Measurements from ENCODE around the gene FGF12.

FGF12 gene

GRCh38 chr3:192239956-192240355 lies 487.4 kb downstream of the FGF12 start:
- Histone ChIP-seq H3K36me3 (ENCODE audit: control insufficient read depth, insufficient read depth, low read length) (no peaks in the 10 kb centered on the region), H3K4me1 (ENCODE audit: control insufficient read depth, insufficient read depth, low read length) (peaks cover 9% of the 10 kb centered on the region), H3K4me3 (ENCODE audit: low read depth, low read length) (no peak overlapping the region), H3K9me3 (ENCODE audit: control insufficient read depth, insufficient read depth, low read length) (no peaks in the 10 kb centered on the region), H3K27me3 (ENCODE audit: control insufficient read depth, insufficient read depth, low read length) (no peaks in the 10 kb centered on the region), H3K9ac (ENCODE audit: low read depth, low read length) (no peak overlapping the region)

DNA sequence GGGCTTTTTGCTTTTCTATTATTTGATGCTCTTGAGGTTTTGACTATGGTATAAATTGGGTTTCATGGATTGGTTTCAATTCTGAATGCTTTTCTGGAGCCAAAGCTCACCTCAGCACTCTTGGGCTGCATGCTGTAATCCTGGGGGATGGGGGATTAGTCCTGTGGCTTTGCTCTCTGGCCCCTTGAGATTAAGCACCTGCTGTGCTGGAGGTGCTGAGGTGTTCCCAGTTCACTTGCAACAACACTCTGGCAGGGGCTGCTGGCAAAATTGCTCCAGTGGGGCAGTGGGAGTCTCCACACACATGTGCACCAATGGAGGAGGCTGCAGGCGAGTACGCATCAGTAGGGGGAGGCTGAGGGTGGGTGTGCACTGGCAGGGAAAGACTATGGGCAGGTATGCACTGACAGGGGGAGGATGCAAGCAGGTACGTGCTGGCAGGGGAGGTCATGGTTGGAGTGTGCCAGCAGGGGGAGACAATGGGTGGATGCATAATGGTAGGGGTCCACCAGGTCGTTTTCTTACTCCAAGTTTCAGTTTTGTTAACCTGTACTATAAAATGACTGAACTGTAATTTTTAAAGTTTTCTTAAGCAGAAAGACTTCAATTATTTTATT lies 489.2 kb downstream of the FGF12 start:
- Histone ChIP-seq H3K4me3 (ENCODE audit: low read depth, low read length) (no peak overlapping the region), H3K4me1 (ENCODE audit: control insufficient read depth, insufficient read depth, low read length) (peaks cover 9% of the 10 kb centered on the region), H3K9ac (ENCODE audit: low read depth, low read length) (no peak overlapping the region), H3K36me3 (ENCODE audit: control insufficient read depth, insufficient read depth, low read length) (no peaks in the 10 kb centered on the region), H3K9me3 (ENCODE audit: control insufficient read depth, insufficient read depth, low read length) (no peaks in the 10 kb centered on the region), H3K27me3 (ENCODE audit: control insufficient read depth, insufficient read depth, low read length) (no peaks in the 10 kb centered on the region)

DNA sequence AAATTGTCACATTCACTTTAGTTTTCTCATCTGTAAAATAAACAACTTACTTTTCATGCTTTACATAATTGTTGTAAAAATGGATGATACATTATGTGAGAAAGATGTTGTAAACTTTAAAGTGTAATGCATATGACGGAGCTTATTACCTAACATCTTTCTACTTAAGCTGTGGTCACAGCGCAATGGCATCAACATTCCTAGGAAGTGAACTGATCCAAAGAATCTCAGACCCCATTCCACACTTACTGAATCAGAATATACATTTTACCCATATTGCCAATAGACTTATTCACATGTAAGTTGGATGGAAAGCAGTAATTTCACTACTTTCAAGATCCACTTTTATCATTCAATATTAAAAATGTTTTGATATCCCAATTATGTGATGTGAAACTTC lies 497.5 kb downstream of the FGF12 start:
- no peaks in the 10 kb centered on the region for H3K9me3 ChIP-seq (ENCODE audit: control insufficient read depth, insufficient read depth, low read length)
- no peaks in the 10 kb centered on the region for H3K4me1 ChIP-seq (ENCODE audit: control insufficient read depth, insufficient read depth, low read length)
- H3K36me3 ChIP-seq (ENCODE audit: control insufficient read depth, insufficient read depth, low read length), result no peaks in the 10 kb centered on the region
- H3K9ac ChIP-seq (ENCODE audit: low read depth, low read length), result no peak overlapping the region
- H3K4me3 ChIP-seq (ENCODE audit: low read depth, low read length), result no peak overlapping the region
- no peaks in the 10 kb centered on the region for H3K27me3 ChIP-seq (ENCODE audit: control insufficient read depth, insufficient read depth, low read length)

DNA sequence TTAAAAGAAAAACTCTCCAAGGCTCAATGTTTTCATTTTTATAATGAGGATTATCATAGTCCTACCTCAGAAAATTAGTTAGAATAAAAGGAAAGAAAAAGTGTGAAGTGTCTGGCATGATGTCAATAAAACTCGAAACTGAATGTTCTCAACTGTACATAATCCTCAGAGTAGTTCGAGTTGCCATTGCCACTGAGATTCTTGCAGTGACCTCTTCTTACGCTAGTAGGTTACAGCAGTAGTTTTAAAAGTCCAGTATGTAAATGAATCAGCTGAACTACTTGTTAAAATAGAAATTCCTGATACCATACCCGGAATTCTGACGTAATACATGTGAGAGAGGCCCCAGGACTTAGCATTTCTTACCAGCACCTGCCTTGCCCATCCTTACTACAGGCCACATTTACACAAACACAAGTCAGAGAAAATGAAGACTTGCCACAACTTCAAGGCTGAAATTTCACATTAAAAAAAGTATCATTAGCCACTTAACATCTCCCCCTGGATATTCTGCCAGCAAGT lies 502.6 kb downstream of the FGF12 start:
- H3K4me3 ChIP-seq (ENCODE audit: low read depth, low read length), result no peak overlapping the region
- no peaks in the 10 kb centered on the region for H3K9me3 ChIP-seq (ENCODE audit: control insufficient read depth, insufficient read depth, low read length)
- no peaks in the 10 kb centered on the region for H3K27me3 ChIP-seq (ENCODE audit: control insufficient read depth, insufficient read depth, low read length)
- H3K36me3 ChIP-seq (ENCODE audit: control insufficient read depth, insufficient read depth, low read length), result no peaks in the 10 kb centered on the region
- no peaks in the 10 kb centered on the region for H3K4me1 ChIP-seq (ENCODE audit: control insufficient read depth, insufficient read depth, low read length)
- no peak overlapping the region for H3K9ac ChIP-seq (ENCODE audit: low read depth, low read length)

- no peaks in the 10 kb centered on the region for H3K36me3 ChIP-seq (ENCODE audit: control insufficient read depth, insufficient read depth, low read length)
- no peaks in the 10 kb centered on the region for H3K9me3 ChIP-seq (ENCODE audit: control insufficient read depth, insufficient read depth, low read length)
- H3K4me3 ChIP-seq (ENCODE audit: low read depth, low read length), result no peak overlapping the region
- no peak overlapping the region for H3K9ac ChIP-seq (ENCODE audit: low read depth, low read length)
- H3K27me3 ChIP-seq (ENCODE audit: control insufficient read depth, insufficient read depth, low read length), result no peaks in the 10 kb centered on the region
- no peaks in the 10 kb centered on the region for H3K4me1 ChIP-seq (ENCODE audit: control insufficient read depth, insufficient read depth, low read length)
Observed at GRCh38 chr3:192223815-192224214, 503.5 kb downstream of the FGF12 start.

GRCh38 chr3:192220915-192221314 lies 506.4 kb downstream of the FGF12 start:
- Histone ChIP-seq H3K9ac (ENCODE audit: low read depth, low read length) (no peak overlapping the region), H3K36me3 (ENCODE audit: control insufficient read depth, insufficient read depth, low read length) (no peaks in the 10 kb centered on the region), H3K27me3 (ENCODE audit: control insufficient read depth, insufficient read depth, low read length) (no peaks in the 10 kb centered on the region), H3K4me3 (ENCODE audit: low read depth, low read length) (no peak overlapping the region), H3K9me3 (ENCODE audit: control insufficient read depth, insufficient read depth, low read length) (no peaks in the 10 kb centered on the region), H3K4me1 (ENCODE audit: control insufficient read depth, insufficient read depth, low read length) (no peaks in the 10 kb centered on the region)

DNA sequence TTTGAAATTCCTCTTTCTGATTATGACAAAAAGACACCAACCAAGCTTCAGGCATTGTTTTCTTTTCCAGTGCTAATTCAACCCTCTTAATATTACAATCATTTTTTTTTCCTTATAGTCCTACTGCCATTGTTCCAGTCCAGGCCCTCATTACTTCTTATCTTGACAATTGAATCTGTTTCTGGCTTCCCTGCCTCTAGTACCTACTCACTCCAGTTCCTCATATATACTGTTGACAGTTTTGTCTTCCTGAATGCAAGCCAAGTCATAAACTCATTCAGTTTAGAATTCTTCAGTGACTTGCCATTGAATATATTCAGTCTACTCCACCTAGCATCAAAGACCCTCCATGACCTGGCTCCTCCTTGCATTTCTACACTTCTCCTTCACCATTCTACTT lies 507.4 kb downstream of the FGF12 start:
- no peaks in the 10 kb centered on the region for H3K4me1 ChIP-seq (ENCODE audit: control insufficient read depth, insufficient read depth, low read length)
- H3K9me3 ChIP-seq (ENCODE audit: control insufficient read depth, insufficient read depth, low read length), result no peaks in the 10 kb centered on the region
- no peak overlapping the region for H3K9ac ChIP-seq (ENCODE audit: low read depth, low read length)

GRCh38 chr3:192216067-192216466 lies 511.3 kb downstream of the FGF12 start:
- peaks cover 2% of the 10 kb centered on the region for H3K4me1 ChIP-seq (ENCODE audit: control insufficient read depth, insufficient read depth, low read length)
- H3K4me3 ChIP-seq (ENCODE audit: low read depth, low read length), result no peak overlapping the region
- H3K36me3 ChIP-seq (ENCODE audit: control insufficient read depth, insufficient read depth, low read length), result no peaks in the 10 kb centered on the region
- H3K9me3 ChIP-seq (ENCODE audit: control insufficient read depth, insufficient read depth, low read length), result no peaks in the 10 kb centered on the region
- H3K27me3 ChIP-seq (ENCODE audit: control insufficient read depth, insufficient read depth, low read length), result no peaks in the 10 kb centered on the region
- no peak overlapping the region for H3K9ac ChIP-seq (ENCODE audit: low read depth, low read length)

More for the DNA sequence above, 507.4 kb downstream of the FGF12 start:
- no peaks in the 10 kb centered on the region for H3K27me3 ChIP-seq (ENCODE audit: control insufficient read depth, insufficient read depth, low read length)
- H3K36me3 ChIP-seq (ENCODE audit: control insufficient read depth, insufficient read depth, low read length), result no peaks in the 10 kb centered on the region
- no peak overlapping the region for H3K4me3 ChIP-seq (ENCODE audit: low read depth, low read length)

- H3K36me3 ChIP-seq (ENCODE audit: control insufficient read depth, insufficient read depth, low read length), result no peaks in the 10 kb centered on the region
- H3K9ac ChIP-seq (ENCODE audit: low read depth, low read length), result no peak overlapping the region
- no peaks in the 10 kb centered on the region for H3K9me3 ChIP-seq (ENCODE audit: control insufficient read depth, insufficient read depth, low read length)
- H3K4me1 ChIP-seq (ENCODE audit: control insufficient read depth, insufficient read depth, low read length), result peaks cover 2% of the 10 kb centered on the region
- no peaks in the 10 kb centered on the region for H3K27me3 ChIP-seq (ENCODE audit: control insufficient read depth, insufficient read depth, low read length)
- no peak overlapping the region for H3K4me3 ChIP-seq (ENCODE audit: low read depth, low read length)
Observed at GRCh38 chr3:192212979-192213378, 514.4 kb downstream of the FGF12 start.

- H3K36me3 ChIP-seq (ENCODE audit: control insufficient read depth, insufficient read depth, low read length), result no peaks in the 10 kb centered on the region
- H3K4me1 ChIP-seq (ENCODE audit: control insufficient read depth, insufficient read depth, low read length), result peaks cover 2% of the 10 kb centered on the region
- no peaks in the 10 kb centered on the region for H3K9me3 ChIP-seq (ENCODE audit: control insufficient read depth, insufficient read depth, low read length)
- no peak overlapping the region for H3K9ac ChIP-seq (ENCODE audit: low read depth, low read length)
- no peak overlapping the region for H3K4me3 ChIP-seq (ENCODE audit: low read depth, low read length)
- H3K27me3 ChIP-seq (ENCODE audit: control insufficient read depth, insufficient read depth, low read length), result no peaks in the 10 kb centered on the region
Observed at GRCh38 chr3:192212335-192212734, 515.0 kb downstream of the FGF12 start.

DNA sequence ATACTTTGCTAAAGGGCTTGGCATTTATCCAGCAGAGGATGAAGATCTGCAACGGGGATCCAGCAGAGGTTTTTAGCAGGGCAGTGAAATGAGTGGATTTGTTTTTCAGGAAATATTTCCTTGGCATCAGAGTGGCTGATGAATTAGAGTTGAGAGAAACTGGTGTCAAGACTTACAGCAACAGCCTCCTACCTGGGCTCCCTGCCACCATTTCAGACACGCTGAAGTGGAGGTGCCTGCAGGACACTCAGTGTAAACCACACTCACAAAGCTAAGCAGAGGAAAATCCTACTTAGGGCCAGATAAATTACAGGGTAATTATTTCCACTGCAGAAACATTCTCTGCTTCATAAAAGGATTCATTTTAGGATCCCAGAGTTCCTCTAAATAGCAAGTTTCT lies 519.7 kb downstream of the FGF12 start:
- H3K36me3 ChIP-seq (ENCODE audit: control insufficient read depth, insufficient read depth, low read length), result no peaks in the 10 kb centered on the region
- no peaks in the 10 kb centered on the region for H3K4me1 ChIP-seq (ENCODE audit: control insufficient read depth, insufficient read depth, low read length)
- no peaks in the 10 kb centered on the region for H3K9me3 ChIP-seq (ENCODE audit: control insufficient read depth, insufficient read depth, low read length)
- H3K27me3 ChIP-seq (ENCODE audit: control insufficient read depth, insufficient read depth, low read length), result no peaks in the 10 kb centered on the region
- H3K9ac ChIP-seq (ENCODE audit: low read depth, low read length), result no peak overlapping the region
- H3K4me3 ChIP-seq (ENCODE audit: low read depth, low read length), result no peak overlapping the region

- no peaks in the 10 kb centered on the region for H3K9me3 ChIP-seq (ENCODE audit: control insufficient read depth, insufficient read depth, low read length)
- no peaks in the 10 kb centered on the region for H3K36me3 ChIP-seq (ENCODE audit: control insufficient read depth, insufficient read depth, low read length)
- H3K27me3 ChIP-seq (ENCODE audit: control insufficient read depth, insufficient read depth, low read length), result no peaks in the 10 kb centered on the region
- no peaks in the 10 kb centered on the region for H3K4me1 ChIP-seq (ENCODE audit: control insufficient read depth, insufficient read depth, low read length)
- no peak overlapping the region for H3K4me3 ChIP-seq (ENCODE audit: low read depth, low read length)
- no peak overlapping the region for H3K9ac ChIP-seq (ENCODE audit: low read depth, low read length)
Observed at GRCh38 chr3:192207239-192207638, 520.1 kb downstream of the FGF12 start.
